Measurements from ENCODE around the gene AGAP1. TPM values are rescaled to one million over a fixed set of nuclear protein-coding genes. Genes with fewer than 3 reads are reported as not detected.

Gene AGAP1
- total RNA-seq, 1 donor from 2014 or later = 46.3 TPM

- Mint-ChIP-seq H3K4me1 (ENCODE audit: unreplicated experiment) (peaks cover 67% of the 10 kb centered on the region), H3K9me3 (no peaks in the 10 kb centered on the region), H3K4me3 (no peak overlapping the region), H3K27ac (peak overlapping the region; percentile 27), H3K36me3 (peaks cover 16% of the 10 kb centered on the region), H3K27me3 (no peaks in the 10 kb centered on the region)
- no peak for DNase-seq (ENCODE audit: extremely low spot score, unreplicated experiment)
- TF ChIP-seq CTCF (conservative IDR thresholded peaks at IDR 0.05) = no peak
Measured at GRCh38 chr2:235504441-235505180, 10.8 kb downstream of the AGAP1 start.

GRCh38 chr2:235505181-235505741 lies 11.4 kb downstream of the AGAP1 start:
- TF ChIP-seq CTCF (conservative IDR thresholded peaks at IDR 0.05) = no peak
- H3K9me3 Mint-ChIP-seq = no peaks in the 10 kb centered on the region
- H3K4me3 Mint-ChIP-seq = peak overlapping the region; percentile 43
- no peak for DNase-seq (ENCODE audit: extremely low spot score, unreplicated experiment)
- peaks cover 61% of the 10 kb centered on the region for H3K4me1 Mint-ChIP-seq (ENCODE audit: unreplicated experiment)
- peak overlapping the region; percentile 27 for H3K27ac Mint-ChIP-seq
- peaks cover 16% of the 10 kb centered on the region for H3K36me3 Mint-ChIP-seq
- no peaks in the 10 kb centered on the region for H3K27me3 Mint-ChIP-seq

- peaks cover 16% of the 10 kb centered on the region for H3K36me3 Mint-ChIP-seq
- no peak for TF ChIP-seq CTCF (conservative IDR thresholded peaks at IDR 0.05)
- no peaks in the 10 kb centered on the region for H3K27me3 Mint-ChIP-seq
- H3K27ac Mint-ChIP-seq = peak overlapping the region; percentile 24
- DNase-seq (ENCODE audit: extremely low spot score, unreplicated experiment) = no peak
- H3K9me3 Mint-ChIP-seq = no peaks in the 10 kb centered on the region
- H3K4me3 Mint-ChIP-seq = peak overlapping the region; percentile 23
- peaks cover 50% of the 10 kb centered on the region for H3K4me1 Mint-ChIP-seq (ENCODE audit: unreplicated experiment)
Measured at GRCh38 chr2:235506291-235506996, 12.6 kb downstream of the AGAP1 start.

GRCh38 chr2:235506997-235507615 lies 13.3 kb downstream of the AGAP1 start:
- Mint-ChIP-seq H3K36me3 (peaks cover 16% of the 10 kb centered on the region), H3K9me3 (no peaks in the 10 kb centered on the region), H3K4me3 (peak overlapping the region; percentile 23), H3K27me3 (no peaks in the 10 kb centered on the region), H3K27ac (peak overlapping the region; percentile 24), H3K4me1 (ENCODE audit: unreplicated experiment) (peaks cover 43% of the 10 kb centered on the region)
- no peak for TF ChIP-seq CTCF (conservative IDR thresholded peaks at IDR 0.05)
- DNase-seq (ENCODE audit: extremely low spot score, unreplicated experiment) = no peak

- Mint-ChIP-seq H3K27ac (no peak overlapping the region), H3K4me3 (no peak overlapping the region), H3K9me3 (no peaks in the 10 kb centered on the region), H3K36me3 (peaks cover 16% of the 10 kb centered on the region), H3K27me3 (no peaks in the 10 kb centered on the region), H3K4me1 (ENCODE audit: unreplicated experiment) (peaks cover 39% of the 10 kb centered on the region)
- no peak for DNase-seq (ENCODE audit: extremely low spot score, unreplicated experiment)
- no peak for TF ChIP-seq CTCF (conservative IDR thresholded peaks at IDR 0.05)
Measured at GRCh38 chr2:235507928-235508327, 14.1 kb downstream of the AGAP1 start.

Data from type B pancreatic cell (in vitro differentiated cells).